Measurements from ENCODE around the gene TMEM43.

GRCh38 chr3:14137445-14137844, 12.6 kb downstream of the TMEM43 start:
- no peak for TF ChIP-seq EZH2 (IDR thresholded peaks at IDR 0.05; ENCODE audit: borderline replicate concordance, low read length)
- TF ChIP-seq CTCF (IDR thresholded peaks at IDR 0.05; ENCODE audit: low read length): no peak

Data from OCI-LY1 (cell line).